GM23248 (cell line): Measurements from ENCODE around the gene MFAP5.

Experiments
- EZH2 ChIP-seq: fragments of 200-600 bp; sonication (generic); IDR thresholded peaks from 2 replicates; pipeline ENCODE4 v1.6.1; 2018; ENCODE audit warnings: antibody characterized with exemption, mild to moderate bottlenecking; ENCODE audit not compliant: insufficient read depth, poor library complexity, severe bottlenecking
- EZH2phosphoT487 ChIP-seq: fragments of 200-600 bp; sonication (generic); IDR thresholded peaks from 2 replicates; pipeline ENCODE4 v1.6.1; 2018; ENCODE audit warnings: antibody characterized with exemption, moderate library complexity, mild to moderate bottlenecking, low read depth; ENCODE audit not compliant: insufficient read depth

- TF ChIP-seq EZH2 (no peak), EZH2phosphoT487 (no peak)
Measured at GRCh38 chr12:8605057-8605456, 57.6 kb downstream of the MFAP5 start.
